ENCODE measurements around the gene LUC7L. TPM values are rescaled to one million over a fixed set of nuclear protein-coding genes. Genes with fewer than 3 reads are reported as not detected.
A peak's percentile ranks its signal among the peaks of the same experiment; 100 is the strongest.
"Not testable (repeated sequence)": the region's sequence is repeated elsewhere in the genome, so short reads cannot be mapped to it uniquely, and the experiment has no call there.

LUC7L gene
- total RNA-seq, 2 donors from 2014 or later = 137 to 142 TPM

GRCh38 chr16:259226-259625 lies 30.0 kb upstream of the LUC7L start:
- H3K9me3 ChIP-seq (ENCODE audit: control insufficient read depth, low read length, poor library complexity, severe bottlenecking) = no peaks in the 10 kb centered on the region
- no peak overlapping the region for H3K4me3 Mint-ChIP-seq
- no peaks in the 10 kb centered on the region for H3K27me3 Mint-ChIP-seq
- peaks cover 5% of the 10 kb centered on the region for H3K36me3 Mint-ChIP-seq (ENCODE audit: low read depth)
- no peak overlapping the region for H3K27ac Mint-ChIP-seq
- ATAC-seq (no peak), DNase-seq (no peak)
- H3K4me1 Mint-ChIP-seq = peaks cover 2% of the 10 kb centered on the region

DNA sequence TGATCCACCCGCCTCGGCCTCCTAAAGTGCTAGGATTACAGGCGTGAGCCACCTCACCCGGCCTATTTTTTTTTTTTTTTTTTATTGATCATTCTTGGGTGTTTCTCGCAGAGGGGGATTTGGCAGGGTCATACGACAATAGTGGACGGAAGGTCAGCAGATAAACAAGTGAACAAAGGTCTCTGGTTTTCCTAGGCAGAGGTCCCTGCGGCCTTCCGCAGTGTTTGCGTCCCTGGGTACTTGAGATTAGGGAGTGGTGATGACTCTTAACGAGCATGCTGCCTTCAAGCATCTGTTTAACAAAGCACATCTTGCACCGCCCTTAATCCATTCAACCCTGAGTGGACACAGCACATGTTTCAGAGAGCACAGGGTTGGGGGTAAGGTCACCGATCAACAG lies 28.8 kb upstream of the LUC7L start:
- H3K27ac Mint-ChIP-seq; H3K4me3 Mint-ChIP-seq; DNase-seq; H3K9me3 ChIP-seq (ENCODE audit: control insufficient read depth, low read length, poor library complexity, severe bottlenecking); H3K36me3 Mint-ChIP-seq (ENCODE audit: low read depth); H3K27me3 Mint-ChIP-seq; H3K4me1 Mint-ChIP-seq; ATAC-seq: not testable (repeated sequence)

- H3K4me1 Mint-ChIP-seq = peaks cover 14% of the 10 kb centered on the region
- H3K9me3 ChIP-seq (ENCODE audit: control insufficient read depth, low read length, poor library complexity, severe bottlenecking) = no peaks in the 10 kb centered on the region
- H3K36me3 Mint-ChIP-seq (ENCODE audit: low read depth) = no peaks in the 10 kb centered on the region
- no peak for DNase-seq
- no peak for ATAC-seq
- no peaks in the 10 kb centered on the region for H3K27me3 Mint-ChIP-seq
- H3K27ac Mint-ChIP-seq = no peak overlapping the region
- no peak overlapping the region for H3K4me3 Mint-ChIP-seq
Observed at GRCh38 chr16:255183-255582, 25.9 kb upstream of the LUC7L start.

DNA sequence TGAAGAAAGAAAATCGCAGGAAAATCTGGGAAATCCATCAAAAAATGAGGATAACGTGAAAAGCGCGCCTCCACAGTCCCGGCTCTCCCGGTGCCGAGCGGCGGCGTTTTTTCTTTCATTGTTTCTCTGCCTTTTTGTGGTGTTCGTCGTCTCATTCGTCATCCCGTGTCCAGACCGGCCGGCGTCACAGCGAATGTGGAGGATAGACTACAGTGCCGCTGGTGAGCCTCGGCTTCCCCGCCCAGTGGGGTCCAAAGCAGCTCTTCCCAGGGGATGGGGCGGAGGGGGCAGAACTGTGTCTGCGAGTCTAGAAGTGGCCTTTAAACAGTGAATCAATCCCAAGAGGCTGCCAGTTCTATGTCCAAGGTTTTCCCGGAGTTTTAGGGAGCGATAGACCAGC lies 25.2 kb upstream of the LUC7L start:
- Mint-ChIP-seq H3K27me3 (no peaks in the 10 kb centered on the region), H3K4me3 (no peak overlapping the region), H3K36me3 (ENCODE audit: low read depth) (no peaks in the 10 kb centered on the region), H3K27ac (no peak overlapping the region), H3K4me1 (peaks cover 14% of the 10 kb centered on the region)
- no peak for ATAC-seq
- no peaks in the 10 kb centered on the region for H3K9me3 ChIP-seq (ENCODE audit: control insufficient read depth, low read length, poor library complexity, severe bottlenecking)
- DNase-seq = no peak

- peaks cover 14% of the 10 kb centered on the region for H3K4me1 Mint-ChIP-seq
- no peaks in the 10 kb centered on the region for H3K36me3 Mint-ChIP-seq (ENCODE audit: low read depth)
- no peak overlapping the region for H3K27ac Mint-ChIP-seq
- ATAC-seq (no peak), DNase-seq (no peak)
- H3K27me3 Mint-ChIP-seq = no peaks in the 10 kb centered on the region
- no peaks in the 10 kb centered on the region for H3K9me3 ChIP-seq (ENCODE audit: control insufficient read depth, low read length, poor library complexity, severe bottlenecking)
- H3K4me3 Mint-ChIP-seq = no peak overlapping the region
Observed at GRCh38 chr16:253833-254232, 24.6 kb upstream of the LUC7L start.

DNA sequence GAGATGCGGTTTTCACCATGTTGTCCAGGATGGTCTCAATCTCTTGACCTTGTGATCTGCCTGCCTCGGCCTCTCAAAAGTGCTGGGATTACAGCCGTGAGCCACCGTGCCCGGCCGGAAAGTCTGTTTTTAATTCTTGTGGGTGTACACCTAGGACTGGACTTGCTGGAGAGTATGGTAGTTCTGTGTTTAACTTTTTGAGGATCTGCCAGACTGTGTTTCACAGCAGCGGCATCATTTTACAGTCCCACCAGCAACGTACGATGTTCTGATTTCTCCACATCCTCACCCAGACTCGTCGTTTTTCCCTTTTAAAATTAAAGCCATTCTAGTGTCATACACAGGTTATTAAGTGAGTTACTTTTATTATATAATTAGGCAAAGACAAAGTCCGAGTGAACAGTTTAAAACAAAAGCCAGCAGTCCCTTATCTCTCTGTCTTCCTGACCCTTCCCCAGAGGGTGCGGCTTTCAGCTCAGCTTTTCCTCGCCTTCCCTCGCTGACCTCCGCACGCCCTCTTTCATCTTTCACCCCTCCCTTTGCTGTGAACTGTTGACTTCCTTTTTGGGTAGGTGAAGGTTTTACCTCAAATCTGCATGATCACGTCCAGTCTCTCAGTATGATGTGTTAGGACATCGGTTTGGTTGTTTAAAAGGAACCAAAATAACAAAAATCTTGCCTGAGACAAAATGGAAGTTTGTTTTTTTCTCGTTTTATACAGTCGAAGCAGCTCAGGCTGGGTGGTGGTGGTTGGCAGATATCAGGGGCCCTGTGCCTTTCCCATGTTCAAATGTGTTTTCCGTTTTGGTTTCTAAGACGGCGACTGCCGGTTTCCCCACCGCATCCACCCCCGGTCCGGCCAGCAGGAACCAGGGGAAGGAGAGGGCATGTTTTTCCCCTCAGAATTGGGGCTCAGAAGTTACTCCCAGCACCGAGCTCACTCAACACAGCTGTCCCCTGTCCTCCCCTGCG lies 23.4 kb upstream of the LUC7L start:
- H3K4me1 Mint-ChIP-seq = peaks cover 14% of the 10 kb centered on the region
- DNase-seq = no peak
- no peaks in the 10 kb centered on the region for H3K27me3 Mint-ChIP-seq
- H3K9me3 ChIP-seq (ENCODE audit: control insufficient read depth, low read length, poor library complexity, severe bottlenecking) = no peaks in the 10 kb centered on the region
- H3K27ac Mint-ChIP-seq = peak overlapping the region; percentile 94
- peak overlapping the region; percentile 91 for H3K4me3 Mint-ChIP-seq
- H3K36me3 Mint-ChIP-seq (ENCODE audit: low read depth) = no peaks in the 10 kb centered on the region
- ATAC-seq = peak; percentile 78

- no peaks in the 10 kb centered on the region for H3K36me3 Mint-ChIP-seq (ENCODE audit: low read depth)
- H3K9me3 ChIP-seq (ENCODE audit: control insufficient read depth, low read length, poor library complexity, severe bottlenecking) = no peaks in the 10 kb centered on the region
- DNase-seq (no peak), ATAC-seq (no peak)
- no peaks in the 10 kb centered on the region for H3K27me3 Mint-ChIP-seq
- H3K4me3 Mint-ChIP-seq = no peak overlapping the region
- H3K4me1 Mint-ChIP-seq = peaks cover 14% of the 10 kb centered on the region
- no peak overlapping the region for H3K27ac Mint-ChIP-seq
Observed at GRCh38 chr16:249431-249830, 20.2 kb upstream of the LUC7L start.

DNA sequence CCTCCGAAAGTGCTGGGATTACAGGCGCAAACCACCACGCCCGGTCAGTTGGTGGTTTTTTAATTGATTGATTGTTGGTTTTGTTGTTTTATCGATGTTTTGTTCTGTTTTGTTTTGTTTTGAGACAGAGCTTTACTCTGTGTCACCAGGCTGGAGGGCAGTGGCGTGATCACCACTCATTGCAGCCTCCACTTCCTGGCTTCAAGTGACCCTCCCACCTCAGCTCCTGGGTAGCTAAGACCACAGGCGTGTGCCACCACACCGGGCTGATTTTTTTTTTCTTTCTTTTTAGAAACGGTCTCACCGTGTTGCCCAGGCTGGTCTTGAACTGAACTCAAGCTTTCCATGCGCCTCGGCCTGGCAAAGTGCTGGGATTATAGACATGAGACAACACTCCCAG lies 17.8 kb upstream of the LUC7L start:
- H3K4me1 Mint-ChIP-seq = peaks cover 2% of the 10 kb centered on the region
- H3K36me3 Mint-ChIP-seq (ENCODE audit: low read depth) = no peaks in the 10 kb centered on the region
- no peak overlapping the region for H3K4me3 Mint-ChIP-seq
- DNase-seq = no peak
- ATAC-seq = no peak
- no peaks in the 10 kb centered on the region for H3K27me3 Mint-ChIP-seq
- no peaks in the 10 kb centered on the region for H3K9me3 ChIP-seq (ENCODE audit: control insufficient read depth, low read length, poor library complexity, severe bottlenecking)
- H3K27ac Mint-ChIP-seq = no peak overlapping the region

DNA sequence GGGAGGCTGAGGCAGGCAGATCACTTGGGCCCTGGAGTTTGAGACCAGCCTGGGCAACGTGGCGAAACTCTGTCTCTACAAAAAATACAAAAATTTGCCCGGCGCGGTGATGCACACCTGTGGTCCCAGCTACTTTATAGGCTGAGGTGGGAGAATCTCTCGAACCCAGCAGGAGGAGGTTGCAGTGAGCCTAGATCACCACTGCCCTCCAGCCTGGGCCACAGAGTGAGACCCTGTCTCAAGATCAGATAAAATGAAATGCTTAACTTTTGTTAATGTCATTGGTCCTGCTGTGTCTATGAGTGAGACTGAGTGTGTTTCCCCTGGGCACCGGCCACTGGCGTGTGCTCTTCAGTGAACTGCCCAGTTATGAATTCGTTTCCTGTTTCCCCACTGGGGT lies 15.9 kb upstream of the LUC7L start:
- DNase-seq (no peak), ATAC-seq (no peak)
- H3K27ac Mint-ChIP-seq = no peak overlapping the region
- no peaks in the 10 kb centered on the region for H3K27me3 Mint-ChIP-seq
- no peak overlapping the region for H3K4me3 Mint-ChIP-seq
- no peaks in the 10 kb centered on the region for H3K36me3 Mint-ChIP-seq (ENCODE audit: low read depth)
- H3K4me1 Mint-ChIP-seq = peaks cover 2% of the 10 kb centered on the region
- no peaks in the 10 kb centered on the region for H3K9me3 ChIP-seq (ENCODE audit: control insufficient read depth, low read length, poor library complexity, severe bottlenecking)

GRCh38 chr16:243348-243747 lies 14.1 kb upstream of the LUC7L start:
- Mint-ChIP-seq H3K4me3 (no peak overlapping the region), H3K36me3 (ENCODE audit: low read depth) (no peaks in the 10 kb centered on the region), H3K27me3 (no peaks in the 10 kb centered on the region), H3K4me1 (peaks cover 2% of the 10 kb centered on the region), H3K27ac (peak overlapping the region; percentile 27)
- no peaks in the 10 kb centered on the region for H3K9me3 ChIP-seq (ENCODE audit: control insufficient read depth, low read length, poor library complexity, severe bottlenecking)
- no peak for DNase-seq
- ATAC-seq = no peak

GRCh38 chr16:242281-242680 lies 13.0 kb upstream of the LUC7L start:
- ATAC-seq (no peak), DNase-seq (no peak)
- Mint-ChIP-seq H3K27me3 (no peaks in the 10 kb centered on the region), H3K36me3 (ENCODE audit: low read depth) (no peaks in the 10 kb centered on the region), H3K4me1 (peaks cover 2% of the 10 kb centered on the region), H3K27ac (peak overlapping the region; percentile 27), H3K4me3 (no peak overlapping the region)
- no peaks in the 10 kb centered on the region for H3K9me3 ChIP-seq (ENCODE audit: control insufficient read depth, low read length, poor library complexity, severe bottlenecking)

- ATAC-seq = no peak
- Mint-ChIP-seq H3K27ac (no peak overlapping the region), H3K4me3 (no peak overlapping the region), H3K27me3 (no peaks in the 10 kb centered on the region), H3K36me3 (ENCODE audit: low read depth) (no peaks in the 10 kb centered on the region), H3K4me1 (peaks cover 3% of the 10 kb centered on the region)
- no peaks in the 10 kb centered on the region for H3K9me3 ChIP-seq (ENCODE audit: control insufficient read depth, low read length, poor library complexity, severe bottlenecking)
- no peak for DNase-seq
Observed at GRCh38 chr16:240559-240958, 11.3 kb upstream of the LUC7L start.

GRCh38 chr16:239948-240277 lies 10.7 kb upstream of the LUC7L start:
- no peak for ATAC-seq
- DNase-seq = no peak
- no peaks in the 10 kb centered on the region for H3K27me3 Mint-ChIP-seq
- no peaks in the 10 kb centered on the region for H3K36me3 Mint-ChIP-seq (ENCODE audit: low read depth)
- H3K27ac Mint-ChIP-seq = peak overlapping the region; percentile 11
- no peak overlapping the region for H3K4me3 Mint-ChIP-seq
- no peaks in the 10 kb centered on the region for H3K9me3 ChIP-seq (ENCODE audit: control insufficient read depth, low read length, poor library complexity, severe bottlenecking)
- peaks cover 7% of the 10 kb centered on the region for H3K4me1 Mint-ChIP-seq

Data from T-helper 17 cell (primary cell).